Measurements from ENCODE around the gene OTULIN.

OTULIN gene

GRCh38 chr5:14707811-14708390 is 43.4 kb downstream of the OTULIN start (continued):
- TF ChIP-seq TSHZ2 (CRISPR knock-in tag; IDR thresholded peaks at IDR 0.05) = no peak
- no peak for TF ChIP-seq PPARA (CRISPR knock-in tag; IDR thresholded peaks at IDR 0.05; ENCODE audit: borderline replicate concordance)

- no peak for ATAC-seq
Measured at GRCh38 chr5:14708551-14708950, 44.0 kb downstream of the OTULIN start.

GRCh38 chr5:14710313-14710994 is 45.9 kb downstream of the OTULIN start:
- no peak for ATAC-seq
- no peak for TF ChIP-seq PATZ1 (CRISPR knock-in tag; IDR thresholded peaks at IDR 0.05; ENCODE audit: borderline replicate concordance)
- TF ChIP-seq ZFP3 (CRISPR knock-in tag; IDR thresholded peaks at IDR 0.05) = no peak
- TF ChIP-seq CSDC2 (CRISPR knock-in tag; IDR thresholded peaks at IDR 0.05) = no peak
- TF ChIP-seq ZNF70 (CRISPR knock-in tag; IDR thresholded peaks at IDR 0.05) = no peak
- no peak for TF ChIP-seq ZC3H10 (CRISPR knock-in tag; IDR thresholded peaks at IDR 0.05)
- no peak for TF ChIP-seq ZNF8 (CRISPR knock-in tag; IDR thresholded peaks at IDR 0.05)
- TF ChIP-seq TOX (CRISPR knock-in tag; IDR thresholded peaks at IDR 0.05; ENCODE audit: borderline replicate concordance) = no peak
- TF ChIP-seq TSHZ2 (CRISPR knock-in tag; IDR thresholded peaks at IDR 0.05) = no peak
- no peak for TF ChIP-seq ESRRG (CRISPR knock-in tag; IDR thresholded peaks at IDR 0.05)

More at GRCh38 chr5:14708551-14708950, 44.0 kb downstream of the OTULIN start:
- TF ChIP-seq ZNF8 (CRISPR knock-in tag; IDR thresholded peaks at IDR 0.05) = no peak
- TF ChIP-seq TOX (CRISPR knock-in tag; IDR thresholded peaks at IDR 0.05; ENCODE audit: borderline replicate concordance) = no peak
- no peak for TF ChIP-seq RARB (CRISPR knock-in tag; IDR thresholded peaks at IDR 0.05)
- no peak for TF ChIP-seq ISL1 (CRISPR knock-in tag; IDR thresholded peaks at IDR 0.05)
- TF ChIP-seq TSHZ2 (CRISPR knock-in tag; IDR thresholded peaks at IDR 0.05) = no peak
- TF ChIP-seq GLIS3 (CRISPR knock-in tag; IDR thresholded peaks at IDR 0.05) = no peak
- no peak for TF ChIP-seq PATZ1 (CRISPR knock-in tag; IDR thresholded peaks at IDR 0.05; ENCODE audit: borderline replicate concordance)
- TF ChIP-seq ZNF70 (CRISPR knock-in tag; IDR thresholded peaks at IDR 0.05) = no peak
- no peak for TF ChIP-seq CSRNP3 (CRISPR knock-in tag; IDR thresholded peaks at IDR 0.05)

All from SK-N-SH treated with all-trans-retinoic acid at 6 μM for 48 hours (cell line).